MCF 10A (cell line): ENCODE results near the gene ARF6. TPM values are rescaled to one million over a fixed set of nuclear protein-coding genes. Genes with fewer than 3 reads are reported as not detected.

ENCODE experiments used
- BruUV-seq: library from RNA; stranded (reverse); fragments of 400-500 nt; replicated peaks from 2 replicates; lab custom pipeline; 2021; lab: Mats Ljungman, UMichigan
- CTCF ChIA-PET: fragments of 300-600 bp; sonication (Branson Sonifier 250); formaldehyde crosslinking; extraction: SDS; loops from one replicate; lab custom pipeline; 2021; ENCODE audit warnings: antibody characterized with exemption, inconsistent platforms; lab: Yijun Ruan, JAX
- POLR2A ChIA-PET: fragments of 300-600, 350-650 bp; sonication (Branson Sonifier 250); formaldehyde crosslinking; extraction: SDS; loops from one replicate; lab custom pipeline; 2020; ENCODE audit warnings: antibody characterized with exemption, inconsistent platforms; lab: Yijun Ruan, JAX
- DNase-seq: peaks from one replicate; pipeline ENCODE4 v3.0.0-alpha.2; 2018; ENCODE audit not compliant: unreplicated experiment
- H3K27ac Mint-ChIP-seq: one replicate; pipeline ENCODE4 v1.8.0; 2022; ENCODE audit warnings: mild to moderate bottlenecking, low read depth, mixed read lengths; ENCODE audit not compliant: unreplicated experiment
- H3K27me3 Mint-ChIP-seq: one replicate; pipeline ENCODE4 v1.8.0; 2022; ENCODE audit warnings: mixed read lengths; ENCODE audit not compliant: insufficient read depth, unreplicated experiment
- H3K36me3 Mint-ChIP-seq: one replicate; pipeline ENCODE4 v1.8.0; 2022; ENCODE audit warnings: mild to moderate bottlenecking, moderate library complexity, mixed read lengths; ENCODE audit not compliant: insufficient read depth, unreplicated experiment
- H3K4me1 Mint-ChIP-seq: one replicate; pipeline ENCODE4 v1.8.0; 2022; ENCODE audit warnings: mixed read lengths; ENCODE audit not compliant: insufficient read depth, unreplicated experiment
- H3K4me3 Mint-ChIP-seq: one replicate; pipeline ENCODE4 v1.8.0; 2022; ENCODE audit warnings: mild to moderate bottlenecking, moderate library complexity, mixed read lengths; ENCODE audit not compliant: unreplicated experiment
- H3K9me3 Mint-ChIP-seq: one replicate; pipeline ENCODE4 v1.8.0; 2022; ENCODE audit warnings: mixed read lengths; ENCODE audit not compliant: unreplicated experiment
- CTCF ChIP-seq: fragments of 200-600 bp; IDR thresholded peaks from one replicate; pipeline ENCODE4 v1.8.0; 2022; ENCODE audit warnings: antibody characterized with exemption, mild to moderate bottlenecking; ENCODE audit not compliant: unreplicated experiment
- intact Hi-C: fragments of 100-400 bp; cut with micrococcal nuclease; formaldehyde crosslinking; loops from 2 replicates; pipeline ENCODE4 v1.14.1; 2022
- total RNA-seq: library from RNA; stranded (reverse); gene quantifications from 2 replicates; pipeline ENCODE4 v1.2.3, GENCODE V29; 2022

The ARF6 gene
- total RNA-seq, 1 experiment from 2014 or later, result 112 TPM

DNA sequence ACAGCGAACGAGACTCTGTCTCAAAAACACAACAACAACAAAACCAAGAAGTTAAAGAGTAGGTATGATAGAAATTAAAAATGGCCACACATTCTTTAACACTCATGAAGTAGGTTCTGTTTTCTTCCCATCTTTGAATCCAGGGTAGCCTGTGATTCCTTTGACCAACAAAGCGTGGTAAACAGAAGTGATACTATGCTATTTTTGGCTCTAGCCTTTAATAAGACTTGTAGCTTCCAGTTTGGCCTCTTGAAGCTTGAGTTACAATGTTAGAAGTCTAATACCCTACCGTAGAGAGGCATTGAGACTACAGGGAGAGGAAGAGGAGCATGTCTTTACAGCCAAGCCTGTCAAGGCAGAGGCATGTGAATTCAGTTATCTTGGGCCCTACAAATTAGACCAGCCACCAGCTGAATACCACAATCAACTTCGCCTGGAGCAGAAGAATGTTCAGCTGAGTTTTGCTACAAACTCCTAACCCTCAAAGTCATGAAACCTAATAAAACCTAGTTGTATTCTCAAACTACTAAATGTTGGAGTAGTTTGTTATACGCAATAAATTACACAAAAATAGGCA, 35.4 kb upstream of the ARF6 start:
- ChIA-PET POLR2A (interaction anchor here (1.4 kb wide), 1 partner anchor 89 kb away, joined by 4 read pairs; the partner anchor contains the start of gene KLHDC2), CTCF (interaction anchor here (0.6 to 13.6 kb wide), 6 partner anchors 60 to 252 kb away, joined by 3 to 178 read pairs (median 4); no protein-coding TSS in a partner anchor)
- H3K9me3 Mint-ChIP-seq, result no peaks in the 10 kb centered on the region
- no TSS peak for BruUV-seq
- peaks cover 18% of the 10 kb centered on the region for H3K36me3 Mint-ChIP-seq
- no peak overlapping the region for H3K27ac Mint-ChIP-seq
- H3K27me3 Mint-ChIP-seq, result no peaks in the 10 kb centered on the region
- DNase-seq, result no peak
- no peak overlapping the region for H3K4me3 Mint-ChIP-seq
- no peak for TF ChIP-seq CTCF
- peaks cover 6% of the 10 kb centered on the region for H3K4me1 Mint-ChIP-seq
- intact Hi-C loops, result no loop called here

- Mint-ChIP-seq H3K36me3 (peaks cover 18% of the 10 kb centered on the region), H3K27me3 (no peaks in the 10 kb centered on the region), H3K27ac (no peak overlapping the region), H3K4me3 (no peak overlapping the region), H3K9me3 (no peaks in the 10 kb centered on the region), H3K4me1 (peaks cover 6% of the 10 kb centered on the region)
- TF ChIP-seq CTCF, result no peak
- intact Hi-C loops, result no loop called here
- POLR2A ChIA-PET, result interaction anchor here (0.6 to 1.4 kb wide), 3 partner anchors 64 to 256 kb away, joined by 3 to 4 read pairs (median 3); partner anchors contain the start of gene KLHDC2
- no peak for DNase-seq
- CTCF ChIA-PET, result interaction anchor here (0.5 to 13.6 kb wide), 8 partner anchors 17 to 674 kb away, joined by 3 to 178 read pairs (median 4); no protein-coding TSS in a partner anchor
- BruUV-seq, result no TSS peak
These were observed 34.5 kb upstream of the ARF6 start for GRCh38 chr14:49858383-49858782.

GRCh38 chr14:49860988-49861698, 31.7 kb upstream of the ARF6 start:
- intact Hi-C loops, result loop anchor here (5.0 to 10.0 kb wide), 2 partner anchors 371 to 674 kb away; partner anchors contain the start of genes MAP4K5 and SOS2
- Mint-ChIP-seq H3K27me3 (no peaks in the 10 kb centered on the region), H3K36me3 (peaks cover 18% of the 10 kb centered on the region), H3K4me1 (no peaks in the 10 kb centered on the region), H3K27ac (no peak overlapping the region), H3K4me3 (no peak overlapping the region), H3K9me3 (no peaks in the 10 kb centered on the region)
- BruUV-seq, result no TSS peak
- ChIA-PET POLR2A (interaction anchor here (0.9 to 9.1 kb wide), 26 partner anchors 9 to 370 kb away, joined by 3 to 176 read pairs (median 8); partner anchors contain the start of genes ARF6, KLHDC2, NEMF and SOS2), CTCF (interaction anchor here (0.5 to 13.6 kb wide), 54 partner anchors 8 to 678 kb away, joined by 3 to 178 read pairs (median 5); partner anchors contain the start of genes ARF6, NEMF and VCPKMT)
- DNase-seq, result no peak
- TF ChIP-seq CTCF, result no peak

- no TSS peak for BruUV-seq
- no peaks in the 10 kb centered on the region for H3K27me3 Mint-ChIP-seq
- intact Hi-C loops, result loop anchor here (1.0 to 10.0 kb wide), 4 partner anchors 31 to 673 kb away; partner anchors contain the start of genes ARF6, MAP4K5 and SOS2
- peak; percentile 67 for DNase-seq
- no peak for TF ChIP-seq CTCF
- POLR2A ChIA-PET, result interaction anchor here (0.7 to 9.1 kb wide), 38 partner anchors 9 to 996 kb away, joined by 3 to 176 read pairs (median 6); partner anchors contain the start of genes ARF6, KLHDC2, NEMF and SOS2
- H3K36me3 Mint-ChIP-seq, result peaks cover 18% of the 10 kb centered on the region
- no peaks in the 10 kb centered on the region for H3K9me3 Mint-ChIP-seq
- CTCF ChIA-PET, result interaction anchor here (0.5 to 13.6 kb wide), 65 partner anchors 7 to 1016 kb away, joined by 3 to 178 read pairs (median 4); partner anchors contain the start of genes ARF6, LRR1, NEMF and SOS2
- H3K4me3 Mint-ChIP-seq, result no peak overlapping the region
- no peaks in the 10 kb centered on the region for H3K4me1 Mint-ChIP-seq
- H3K27ac Mint-ChIP-seq, result no peak overlapping the region
These were observed 31.2 kb upstream of the ARF6 start for GRCh38 chr14:49861699-49862088.
